CD1c-positive myeloid dendritic cell (primary cell): Measurements from ENCODE around the gene ATXN8OS.
"Not testable (repeated sequence)": the region's sequence is repeated elsewhere in the genome, so short reads cannot be mapped to it uniquely, and the experiment has no call there.

ENCODE experiments used
- DNase-seq: peaks from one replicate; pipeline ENCODE4 v3.0.0-alpha.2; 2016; ENCODE audit errors: extremely low spot score

Gene ATXN8OS

DNA sequence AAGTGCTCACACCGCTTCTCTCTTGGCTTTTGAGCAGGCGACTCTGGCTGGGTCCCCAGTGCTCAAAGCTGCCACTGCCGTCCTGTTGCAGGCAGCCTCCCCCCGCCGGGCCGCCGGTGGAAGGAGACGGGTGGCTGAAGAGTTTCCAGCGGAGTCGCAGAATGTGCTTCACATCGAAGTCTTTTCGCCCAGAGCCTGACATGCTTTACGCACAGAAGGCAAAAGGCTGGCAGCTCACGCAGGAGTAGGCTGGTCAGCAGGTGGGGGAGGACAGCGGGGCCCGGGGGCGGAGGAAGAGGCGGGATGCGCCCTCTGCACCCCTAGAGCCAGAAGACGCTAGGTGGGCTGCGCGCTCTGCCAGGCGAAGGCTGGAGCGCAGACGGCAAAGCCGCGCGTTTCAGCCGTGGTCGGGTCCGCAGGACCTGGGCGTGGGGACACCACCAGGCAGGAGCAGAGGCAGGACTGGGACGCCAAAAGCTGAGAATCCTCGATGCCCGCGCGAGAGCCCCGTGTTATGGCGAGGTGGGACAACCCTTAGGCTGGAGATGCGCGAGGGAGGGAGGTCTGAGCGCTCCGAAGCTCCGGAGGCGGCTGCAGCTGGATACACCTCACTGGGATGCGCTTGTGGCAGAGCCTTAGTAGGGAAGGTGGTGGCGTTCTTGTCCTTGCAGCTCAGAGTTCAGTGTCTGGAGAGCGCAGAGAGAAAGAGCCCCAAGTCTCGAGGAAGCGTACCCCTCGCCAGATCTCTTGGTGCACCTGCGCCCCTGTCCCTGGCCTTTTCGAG, at the start of gene ATXN8OS:
Gene ATXN8OS, plus strand, starts transcription at position 329 of the 784 bp plus-strand sequence.
- no peak for DNase-seq

GRCh38 chr13:70080012-70080411, 27.6 kb upstream of the ATXN8OS start:
- DNase-seq, result no peak

- DNase-seq, result no peak
These were observed 20.4 kb upstream of the ATXN8OS start for GRCh38 chr13:70087247-70087646.

DNA sequence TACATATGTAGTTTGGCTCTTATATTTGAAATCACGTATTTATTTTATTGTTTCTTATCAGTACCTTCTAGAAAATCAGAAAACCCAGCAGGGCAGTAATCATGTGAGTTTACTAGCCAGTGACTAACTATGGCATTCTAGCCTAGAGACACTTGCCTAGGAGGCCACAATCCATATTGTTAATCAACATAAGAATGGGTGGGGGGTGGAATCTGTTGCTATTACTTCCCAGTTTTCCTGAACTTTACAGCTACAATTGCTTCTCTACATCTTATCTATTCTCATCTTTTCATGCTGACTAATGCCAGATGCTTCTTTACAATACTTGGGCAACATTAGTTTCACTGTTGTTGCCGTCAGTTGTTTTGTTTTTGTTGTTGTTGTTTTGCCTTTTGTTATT, 18.7 kb upstream of the ATXN8OS start:
- DNase-seq, result no peak

GRCh38 chr13:70090036-70090723, 17.4 kb upstream of the ATXN8OS start:
- DNase-seq, result no peak

GRCh38 chr13:70098669-70099068, 9.0 kb upstream of the ATXN8OS start:
- no peak for DNase-seq

DNA sequence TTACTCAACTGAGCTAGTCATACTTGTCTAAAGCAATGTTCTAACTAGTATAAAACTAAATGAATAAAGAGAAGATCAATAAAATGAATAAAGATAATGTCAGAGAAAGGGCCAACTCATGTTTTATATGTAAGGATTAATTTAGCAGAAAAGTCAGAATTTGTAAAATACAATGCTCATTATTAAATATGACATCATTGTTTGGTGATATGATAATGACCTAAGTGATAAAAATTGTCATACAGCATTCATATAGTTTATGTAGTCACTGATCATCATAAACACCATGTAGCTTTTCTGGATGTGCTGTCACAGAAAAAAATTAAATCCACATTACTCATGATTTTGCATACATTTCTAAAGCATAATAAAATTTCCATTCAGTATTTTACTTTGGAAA, 3.1 kb upstream of the ATXN8OS start:
- DNase-seq, result no peak

- DNase-seq, result no peak
These were observed 515 bp upstream of the ATXN8OS start for GRCh38 chr13:70107125-70107497.

DNA sequence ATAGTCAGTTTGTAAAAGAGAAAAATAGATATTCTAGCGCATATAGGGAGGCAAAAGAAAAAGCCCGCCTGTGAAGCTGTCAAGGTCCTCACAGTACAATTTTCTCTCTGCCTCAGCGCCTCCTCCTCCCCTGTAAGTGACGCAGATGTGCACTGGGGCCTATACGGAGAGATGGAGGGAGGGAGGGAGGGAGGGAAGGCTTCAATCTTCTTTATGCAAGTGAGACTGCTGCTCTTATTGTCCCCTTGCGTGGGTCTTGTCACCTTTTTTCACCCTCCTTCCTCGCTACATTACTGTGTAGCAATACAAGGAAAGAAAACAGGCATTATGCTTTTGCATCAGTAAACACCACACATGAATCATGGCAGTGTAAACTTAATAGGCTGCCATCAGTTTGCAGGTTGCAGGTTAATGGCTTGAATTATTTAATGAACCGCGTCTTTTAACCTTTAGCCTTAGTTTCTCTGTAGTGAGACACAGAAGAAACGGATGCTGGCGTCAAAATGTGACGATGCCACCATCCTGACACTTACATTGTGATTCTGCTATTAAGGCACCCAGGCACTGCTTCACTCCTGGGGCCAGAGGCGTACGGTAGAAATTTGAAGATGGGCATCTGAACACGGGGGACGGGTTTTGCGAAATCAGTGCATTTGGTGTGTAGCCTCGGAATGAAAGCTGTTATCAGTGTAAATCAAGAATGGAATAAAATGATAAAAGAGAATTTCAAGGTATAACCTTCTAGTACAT, 905 bp downstream of the ATXN8OS start, which contains the start of gene KLHL1:
Gene KLHL1, minus strand, starts transcription at position 97 of the 750 bp plus-strand sequence. CDS start 753 bp downstream, outside the sequence.
- DNase-seq, result no peak

DNA sequence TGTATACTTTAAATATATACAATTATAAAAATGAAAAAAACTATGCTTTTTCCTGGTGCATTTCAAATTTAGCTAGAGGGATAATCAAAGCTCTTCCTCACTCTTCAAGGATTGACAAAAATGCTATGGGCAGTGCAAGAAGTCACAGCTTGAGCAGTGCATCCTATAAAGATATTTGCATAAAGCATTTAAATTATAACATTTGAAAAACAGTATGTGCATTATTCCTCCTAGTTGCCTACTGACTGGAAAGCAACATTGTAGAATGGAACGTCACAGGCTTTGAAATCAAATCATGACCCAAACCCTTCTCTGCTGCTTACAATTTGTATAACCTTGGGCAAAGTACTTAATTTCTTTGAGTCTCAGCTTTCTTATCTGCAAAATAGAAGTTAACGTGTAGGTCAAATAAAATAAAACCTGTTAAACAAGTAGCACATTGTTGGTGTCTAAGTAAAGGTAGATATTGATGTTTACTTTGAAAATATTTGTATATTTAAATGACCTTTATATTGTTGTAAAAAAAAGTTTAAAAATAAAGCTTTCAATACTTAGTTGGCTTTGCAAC, 9.8 kb downstream of the ATXN8OS start:
- no peak for DNase-seq

DNA sequence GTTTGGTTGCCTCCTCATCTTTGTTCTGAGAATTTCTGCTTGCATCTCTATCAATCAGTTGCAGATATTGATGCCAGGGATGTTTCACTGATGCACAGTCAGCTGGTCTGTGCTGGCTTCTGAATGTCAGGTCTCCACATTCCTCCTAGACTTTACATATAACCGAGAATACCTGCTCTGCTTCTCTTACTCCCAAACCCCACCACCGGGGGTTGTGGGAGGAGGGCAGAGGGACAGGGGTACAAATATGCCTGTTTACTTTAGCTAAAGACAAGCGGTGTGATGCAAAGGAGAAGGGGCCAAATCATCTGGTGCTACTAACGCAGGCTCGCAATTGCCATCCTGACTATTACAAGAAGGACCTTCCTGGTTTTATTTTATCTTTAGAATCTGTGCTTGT, 18.1 kb downstream of the ATXN8OS start:
- DNase-seq, result no peak

- no peak for DNase-seq
These were observed 20.5 kb downstream of the ATXN8OS start for GRCh38 chr13:70128098-70128497.

DNA sequence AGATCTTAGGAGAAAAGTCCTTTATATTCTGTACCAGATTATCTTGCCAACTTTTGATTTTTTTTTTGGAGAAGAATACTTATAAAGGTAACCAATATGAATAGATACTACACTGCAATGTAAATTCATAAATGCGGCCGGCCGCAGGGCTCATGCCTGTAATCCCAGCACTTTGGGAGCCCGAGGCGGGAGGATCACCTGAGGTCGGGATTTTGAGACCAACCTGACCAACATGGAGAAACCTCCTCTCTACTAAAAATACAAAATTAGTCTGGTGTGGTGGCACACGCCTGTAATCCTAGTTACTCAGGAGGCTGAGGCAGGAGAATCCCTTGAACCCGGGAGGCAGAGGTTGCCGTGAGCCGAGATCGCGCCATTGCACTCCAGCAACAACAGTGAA, 35.0 kb downstream of the ATXN8OS start:
- DNase-seq, result not testable (repeated sequence)

DNA sequence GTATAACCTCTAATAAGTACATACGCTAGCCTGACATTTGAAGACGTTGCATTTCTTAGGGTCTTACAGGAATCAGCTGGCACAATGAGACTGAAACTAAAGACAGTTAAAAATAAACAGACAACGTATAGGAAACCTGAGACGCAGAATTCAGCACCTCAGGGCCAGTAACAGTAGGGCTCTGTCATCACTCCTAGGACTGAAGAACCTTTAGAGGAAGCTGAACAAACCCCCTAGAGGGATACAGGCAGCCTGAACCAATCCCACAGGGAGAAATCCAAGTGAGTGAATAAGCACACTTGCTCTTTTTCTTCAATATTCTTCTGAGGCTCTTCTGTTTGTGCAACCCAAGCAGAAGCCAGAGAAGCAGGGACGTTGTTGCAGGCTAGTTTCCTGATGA, 54.5 kb downstream of the ATXN8OS start:
- no peak for DNase-seq

- no peak for DNase-seq
These were observed 63.1 kb downstream of the ATXN8OS start for GRCh38 chr13:70170689-70171088.

DNA sequence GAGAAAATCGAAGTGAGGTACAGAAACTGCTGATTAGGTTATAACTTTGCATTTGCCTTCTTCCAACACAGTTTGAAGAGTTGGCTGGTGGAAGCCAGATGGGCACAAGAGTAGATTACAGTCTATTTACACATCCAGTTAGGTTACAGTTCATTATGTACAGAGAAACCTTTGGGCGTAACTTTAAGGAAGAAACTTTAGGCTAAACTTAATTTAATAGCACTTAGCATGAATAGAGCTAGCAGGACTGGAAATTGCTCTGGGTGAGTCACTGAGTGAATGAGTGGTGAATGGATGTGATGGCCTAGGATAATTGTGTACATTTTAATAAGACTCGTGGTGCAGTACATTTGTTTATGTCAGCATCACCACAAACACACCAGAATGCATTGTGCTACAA, 63.5 kb downstream of the ATXN8OS start:
- DNase-seq, result no peak

DNA sequence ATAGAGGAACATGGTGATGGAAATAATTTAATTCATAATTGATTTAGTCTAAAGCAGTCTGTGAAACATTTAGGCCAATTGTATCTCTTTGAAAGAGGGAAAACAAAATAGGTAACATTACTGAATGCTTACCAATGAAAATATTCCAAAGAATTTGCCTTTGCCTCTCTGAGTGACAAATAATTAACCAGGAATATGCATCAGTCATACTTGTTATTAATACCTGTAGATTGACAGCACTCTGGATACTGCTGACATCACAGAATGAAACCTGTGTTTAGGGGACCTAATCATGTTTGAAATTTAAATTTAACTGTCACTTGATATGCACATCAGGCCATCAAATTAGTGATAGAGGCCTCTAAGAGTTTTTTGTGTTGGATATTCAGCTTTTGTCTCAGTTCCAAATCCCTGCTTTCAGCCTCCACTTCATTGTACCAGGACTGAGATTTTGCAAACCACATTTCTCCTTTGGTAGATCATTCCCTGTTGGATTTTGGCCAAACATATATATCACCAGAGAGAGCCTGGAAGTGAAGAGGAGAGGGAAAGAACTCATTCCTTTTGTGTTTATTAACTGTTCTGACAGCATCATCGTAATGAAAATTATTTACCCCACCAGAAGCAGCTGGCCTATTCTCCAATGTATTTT, 65.4 kb downstream of the ATXN8OS start:
- no peak for DNase-seq

GRCh38 chr13:70173598-70173959, 66.0 kb downstream of the ATXN8OS start:
- DNase-seq, result no peak

GRCh38 chr13:70178346-70178745, 70.7 kb downstream of the ATXN8OS start:
- no peak for DNase-seq
